ENCODE data around the gene CLUH. TPM values are rescaled to one million over a fixed set of nuclear protein-coding genes. Genes with fewer than 3 reads are reported as not detected.

The CLUH gene
- total RNA-seq, 1 donor from 2014 or later: 173 TPM

GRCh38 chr17:2710803-2711607 lies 559 bp downstream of the CLUH start:
- H3K27ac Mint-ChIP-seq: peak overlapping the region; percentile 92
- no peaks in the 10 kb centered on the region for H3K27me3 Mint-ChIP-seq (ENCODE audit: insufficient read depth)
- DNase-seq (ENCODE audit: low spot score): peak; percentile 26
- peak overlapping the region; percentile 95 for H3K4me3 Mint-ChIP-seq
- H3K4me1 Mint-ChIP-seq (ENCODE audit: low read depth): peaks cover 32% of the 10 kb centered on the region
- H3K9me3 Mint-ChIP-seq: no peaks in the 10 kb centered on the region
- intact Hi-C loops (cut with micrococcal nuclease): loop anchor here (1.0 to 2.0 kb wide), 4 partner anchors 118 to 318 kb away; partner anchors contain the start of genes METTL16, MNT and PAFAH1B1
- H3K36me3 Mint-ChIP-seq (ENCODE audit: low read depth): peaks cover 2% of the 10 kb centered on the region

GRCh38 chr17:2710071-2710802 lies 1.3 kb downstream of the CLUH start:
- H3K4me1 Mint-ChIP-seq (ENCODE audit: low read depth): peaks cover 37% of the 10 kb centered on the region
- intact Hi-C loops (cut with micrococcal nuclease): loop anchor here (2.0 kb wide), 1 partner anchor 317 kb away; no protein-coding TSS in a partner anchor
- no peaks in the 10 kb centered on the region for H3K27me3 Mint-ChIP-seq (ENCODE audit: insufficient read depth)

GRCh38 chr17:2709183-2709661 lies 2.3 kb downstream of the CLUH start:
- Mint-ChIP-seq H3K36me3 (ENCODE audit: low read depth) (peaks cover 3% of the 10 kb centered on the region), H3K4me3 (peak overlapping the region; percentile 95), H3K4me1 (ENCODE audit: low read depth) (peaks cover 37% of the 10 kb centered on the region), H3K27me3 (ENCODE audit: insufficient read depth) (no peaks in the 10 kb centered on the region), H3K9me3 (no peaks in the 10 kb centered on the region), H3K27ac (peak overlapping the region; percentile 61)
- DNase-seq (ENCODE audit: low spot score): no peak
- intact Hi-C loops (cut with micrococcal nuclease): no loop called here

More at GRCh38 chr17:2710071-2710802, 1.3 kb downstream of the CLUH start:
- H3K9me3 Mint-ChIP-seq: no peaks in the 10 kb centered on the region
- H3K4me3 Mint-ChIP-seq: peak overlapping the region; percentile 95
- peaks cover 2% of the 10 kb centered on the region for H3K36me3 Mint-ChIP-seq (ENCODE audit: low read depth)
- H3K27ac Mint-ChIP-seq: peak overlapping the region; percentile 92
- DNase-seq (ENCODE audit: low spot score): no peak

GRCh38 chr17:2708585-2709182 lies 2.9 kb downstream of the CLUH start:
- peaks cover 37% of the 10 kb centered on the region for H3K4me1 Mint-ChIP-seq (ENCODE audit: low read depth)
- DNase-seq (ENCODE audit: low spot score): no peak
- H3K27ac Mint-ChIP-seq: peak overlapping the region; percentile 61
- H3K4me3 Mint-ChIP-seq: peak overlapping the region; percentile 95
- H3K27me3 Mint-ChIP-seq (ENCODE audit: insufficient read depth): no peaks in the 10 kb centered on the region
- intact Hi-C loops (cut with micrococcal nuclease): no loop called here
- H3K9me3 Mint-ChIP-seq: no peaks in the 10 kb centered on the region
- H3K36me3 Mint-ChIP-seq (ENCODE audit: low read depth): peaks cover 3% of the 10 kb centered on the region

- Mint-ChIP-seq H3K4me3 (no peak overlapping the region), H3K9me3 (no peaks in the 10 kb centered on the region), H3K27me3 (ENCODE audit: insufficient read depth) (no peaks in the 10 kb centered on the region), H3K27ac (no peak overlapping the region), H3K4me1 (ENCODE audit: low read depth) (peaks cover 37% of the 10 kb centered on the region), H3K36me3 (ENCODE audit: low read depth) (peaks cover 3% of the 10 kb centered on the region)
- DNase-seq (ENCODE audit: low spot score): no peak
- intact Hi-C loops (cut with micrococcal nuclease): no loop called here
Measured at GRCh38 chr17:2707721-2708584, 3.6 kb downstream of the CLUH start.

GRCh38 chr17:2706911-2707510 lies 4.6 kb downstream of the CLUH start:
- H3K9me3 Mint-ChIP-seq: no peaks in the 10 kb centered on the region
- intact Hi-C loops (cut with micrococcal nuclease): no loop called here
- H3K27me3 Mint-ChIP-seq (ENCODE audit: insufficient read depth): no peaks in the 10 kb centered on the region
- no peak overlapping the region for H3K27ac Mint-ChIP-seq
- peaks cover 3% of the 10 kb centered on the region for H3K36me3 Mint-ChIP-seq (ENCODE audit: low read depth)
- no peak overlapping the region for H3K4me3 Mint-ChIP-seq
- DNase-seq (ENCODE audit: low spot score): no peak
- peaks cover 30% of the 10 kb centered on the region for H3K4me1 Mint-ChIP-seq (ENCODE audit: low read depth)

- Mint-ChIP-seq H3K4me1 (ENCODE audit: low read depth) (peaks cover 28% of the 10 kb centered on the region), H3K27ac (peak overlapping the region; percentile 27), H3K9me3 (no peaks in the 10 kb centered on the region), H3K36me3 (ENCODE audit: low read depth) (peaks cover 3% of the 10 kb centered on the region), H3K4me3 (no peak overlapping the region), H3K27me3 (ENCODE audit: insufficient read depth) (no peaks in the 10 kb centered on the region)
- DNase-seq (ENCODE audit: low spot score): no peak
- intact Hi-C loops (cut with micrococcal nuclease): no loop called here
Measured at GRCh38 chr17:2705888-2706795, 5.4 kb downstream of the CLUH start.

GRCh38 chr17:2705263-2705662 lies 6.3 kb downstream of the CLUH start:
- Mint-ChIP-seq H3K4me1 (ENCODE audit: low read depth) (peaks cover 22% of the 10 kb centered on the region), H3K4me3 (no peak overlapping the region), H3K27me3 (ENCODE audit: insufficient read depth) (no peaks in the 10 kb centered on the region), H3K36me3 (ENCODE audit: low read depth) (peaks cover 3% of the 10 kb centered on the region), H3K27ac (peak overlapping the region; percentile 27), H3K9me3 (no peaks in the 10 kb centered on the region)
- intact Hi-C loops (cut with micrococcal nuclease): no loop called here
- DNase-seq (ENCODE audit: low spot score): no peak

- intact Hi-C loops (cut with micrococcal nuclease): no loop called here
- H3K27me3 Mint-ChIP-seq (ENCODE audit: insufficient read depth): no peaks in the 10 kb centered on the region
- H3K36me3 Mint-ChIP-seq (ENCODE audit: low read depth): peaks cover 3% of the 10 kb centered on the region
- peaks cover 18% of the 10 kb centered on the region for H3K4me1 Mint-ChIP-seq (ENCODE audit: low read depth)
- no peaks in the 10 kb centered on the region for H3K9me3 Mint-ChIP-seq
- no peak overlapping the region for H3K27ac Mint-ChIP-seq
- DNase-seq (ENCODE audit: low spot score): no peak
- H3K4me3 Mint-ChIP-seq: no peak overlapping the region
Measured at GRCh38 chr17:2704890-2705248, 6.7 kb downstream of the CLUH start.

- peaks cover 12% of the 10 kb centered on the region for H3K4me1 Mint-ChIP-seq (ENCODE audit: low read depth)
- H3K27me3 Mint-ChIP-seq (ENCODE audit: insufficient read depth): no peaks in the 10 kb centered on the region
- H3K36me3 Mint-ChIP-seq (ENCODE audit: low read depth): peaks cover 3% of the 10 kb centered on the region
- H3K27ac Mint-ChIP-seq: no peak overlapping the region
- no peaks in the 10 kb centered on the region for H3K9me3 Mint-ChIP-seq
- DNase-seq (ENCODE audit: low spot score): no peak
- intact Hi-C loops (cut with micrococcal nuclease): no loop called here
- H3K4me3 Mint-ChIP-seq: no peak overlapping the region
Measured at GRCh38 chr17:2704031-2704889, 7.3 kb downstream of the CLUH start.

All from activated T-helper 1 cell treated with anti-CD3 and anti-CD28 coated beads, Interleukin-12 subunit alpha, Interleukin-12 subunit beta, Interleukin-2, Interleukin-4 antibody, amounts not matched to agents 30 ng/mL and 10 ng/mL and 1 ng/mL, durations not matched to agents 14 hours and 24 hours and 36 hours (primary cell).